ENCODE measurements around the gene DLG1. TPM values are rescaled to one million over a fixed set of nuclear protein-coding genes. Genes with fewer than 3 reads are reported as not detected.

Gene DLG1
- total and polyA plus RNA-seq, 9 of the 15 experiments (the other 6 are each of a cell fraction or from before 2014, with no cell fraction given), result 9.4 to 63.5 (median 43.6) TPM

GRCh38 chr3:197298341-197298944 lies at the start of gene DLG1 (continued):
- TF ChIP-seq TEAD1 (CRISPR knock-in tag; IDR thresholded peaks at IDR 0.05) (no peak), PHF21A (IDR thresholded peaks at IDR 0.05; ENCODE audit: borderline replicate concordance, low read depth) (no peak; the same call in 1 of the 2 replicates), SMAD1 (IDR thresholded peaks at IDR 0.05; ENCODE audit: low read depth, low read length, partially characterized antibody) (no peak), ZNF316 (IDR thresholded peaks at IDR 0.05) (no peak), JUND (IDR thresholded peaks at IDR 0.05; ENCODE audit: borderline replicate concordance, low read depth, low read length) (no peak), JUND (tag; IDR thresholded peaks at IDR 0.05; ENCODE audit: borderline replicate concordance, low read depth, low read length) (no peak), SNIP1 (IDR thresholded peaks at IDR 0.05; ENCODE audit: low read depth) (no peak), NCOA1 (IDR thresholded peaks at IDR 0.05; ENCODE audit: low read depth) (no peak), E2F8 (IDR thresholded peaks at IDR 0.05; ENCODE audit: low read depth, partially characterized antibody) (no peak), SMARCA5 (IDR thresholded peaks at IDR 0.05) (no peak), MEIS2 (IDR thresholded peaks at IDR 0.05; ENCODE audit: partially characterized antibody) (no peak), XRCC4 (IDR thresholded peaks at IDR 0.05; ENCODE audit: extremely low read depth, insufficient read depth, insufficient read length) (no peak), ZBTB43 (CRISPR knock-in tag; IDR thresholded peaks at IDR 0.05) (no peak), CTBP1 (IDR thresholded peaks at IDR 0.05; ENCODE audit: borderline replicate concordance) (0 out of 2 replicates have a peak, but pooled peaks have one; percentile 24), ZNF347 (CRISPR knock-in tag; IDR thresholded peaks at IDR 0.05; ENCODE audit: low read depth) (no peak), PTBP1 (IDR thresholded peaks at IDR 0.05; ENCODE audit: low read depth, low read length) (no peak), CREB3 (tag; conservative IDR thresholded peaks at IDR 0.05; ENCODE audit: low read depth) (no peak), RBM15 (IDR thresholded peaks at IDR 0.05; ENCODE audit: insufficient read depth, low read length) (no peak), ZNF766 (CRISPR knock-in tag; conservative IDR thresholded peaks at IDR 0.05) (no peak), HCFC1 (IDR thresholded peaks at IDR 0.05; ENCODE audit: low read depth, low read length) (0 out of 2 replicates have a peak, but pooled peaks have one; percentile 13), ZNF717 (CRISPR knock-in tag; IDR thresholded peaks at IDR 0.05) (no peak), PML (IDR thresholded peaks at IDR 0.05; ENCODE audit: low read length) (peak; percentile 55), NR4A1 (CRISPR knock-in tag; IDR thresholded peaks at IDR 0.05) (no peak), NR4A1 (tag; IDR thresholded peaks at IDR 0.05) (no peak), MAFF (IDR thresholded peaks at IDR 0.05; ENCODE audit: low read length) (no peak)
